HCT116 (cell line): Measurements from ENCODE around the gene BCL6. TPM values are rescaled to one million over a fixed set of nuclear protein-coding genes. Genes with fewer than 3 reads are reported as not detected.

Experiments used
- ATAC-seq: fragments of 200-7000 bp; cut with Tn5 transposase; 2 replicates; pipeline ENCODE4 v1.9.1; 2020; ENCODE audit warnings: mild to moderate bottlenecking, moderate library complexity
- BruUV-seq: library from RNA; stranded (reverse); fragments of 400-500 nt; replicated peaks from 2 replicates; lab custom pipeline; 2021; lab: Mats Ljungman, UMichigan
- CTCF ChIA-PET: fragments of 300-600 bp; sonication (Branson Sonifier 250); formaldehyde crosslinking; loops from one replicate; lab custom pipeline; 2021; ENCODE audit warnings: antibody characterized with exemption; lab: Charles Lee
- POLR2A ChIA-PET: fragments of 300-600, 350-600 bp; sonication (Branson Sonifier 250); formaldehyde crosslinking; loops from one replicate; lab custom pipeline; 2021; ENCODE audit warnings: antibody characterized with exemption; lab: Charles Lee
- RAD21 ChIA-PET, 2 experiments: fragments of 300-600 bp; sonication (Branson Sonifier 250); formaldehyde crosslinking; loops; one replicate each; lab custom pipeline; 2023; ENCODE audit warnings: low total read pairs in 2 of 2; ENCODE audit not compliant: uncharacterized antibody in 2 of 2, unreplicated experiment in 2 of 2, low non-redundant PET in 1 of 2; lab: Charles Lee
- DNase-seq: peaks from one replicate; pipeline ENCODE4 v3.0.0-alpha.2; 2010; ENCODE audit warnings: low read depth, low spot score
- H2AFZ ChIP-seq: fragments of 200-600 bp; shearing (Covaris generic), sonication (generic); 2 replicates; pipeline ENCODE4 v1.6.1; 2017; ENCODE audit warnings: low read depth, mixed run types, mixed read lengths, antibody characterized with exemption, low read length; ENCODE audit not compliant: poor library complexity, severe bottlenecking
- H3K27ac ChIP-seq: 2 replicates; pipeline ENCODE4 v1.5.1; 2012; ENCODE audit warnings: low read depth, low read length
- H3K27me3 ChIP-seq: fragments of 200-600 bp; sonication (generic); 2 replicates; pipeline ENCODE4 v1.6.1; 2016; ENCODE audit warnings: mixed run types, low read length, mixed read lengths; ENCODE audit not compliant: insufficient read depth
- H3K36me3 ChIP-seq, 2 experiments: fragments of 200-500 bp in 1 of 2; fragments of 200-600 bp in 1 of 2; sonication (Bioruptor generic) in 1 of 2; sonication (generic) in 1 of 2; 2 replicates each; pipeline versions ENCODE4 v1.5.1 to v1.6.1; 2014 to 2016; ENCODE audit warnings: low read length in 2 of 2, inconsistent platforms in 1 of 2, mixed read lengths in 1 of 2, mixed run types in 1 of 2; ENCODE audit not compliant: insufficient read depth in 2 of 2, control insufficient read depth in 1 of 2
- H3K4me1 ChIP-seq, 2 experiments: fragments of 200-600 bp in 1 of 2; sonication (generic) in 1 of 2; 2 replicates each; pipeline versions ENCODE4 v1.5.1 to v1.6.1; 2012 to 2017; ENCODE audit warnings: low read length in 2 of 2, inconsistent platforms in 1 of 2, mild to moderate bottlenecking in 1 of 2, mixed read lengths in 1 of 2, mixed run types in 1 of 2, moderate library complexity in 1 of 2; ENCODE audit not compliant: insufficient read depth in 2 of 2, control insufficient read depth in 1 of 2
- H3K4me2 ChIP-seq: fragments of 200-600 bp; sonication (generic); 2 replicates; pipeline ENCODE4 v1.6.1; 2017; ENCODE audit warnings: mixed run types, low read length, mixed read lengths
- H3K4me3 ChIP-seq, 2 experiments: fragments of 200-600 bp in 1 of 2; sonication (generic) in 1 of 2; replicated peaks in 1 of 2; 2 replicates each; pipeline ENCODE4 v1.5.1; 2011 to 2016; ENCODE audit warnings: low read length in 2 of 2, control low read depth in 1 of 2, low read depth in 1 of 2, mild to moderate bottlenecking in 1 of 2, mixed read lengths in 1 of 2, mixed run types in 1 of 2
- H3K79me2 ChIP-seq: fragments of 200-600 bp; sonication (generic); 2 replicates; pipeline ENCODE4 v1.6.1; 2017; ENCODE audit warnings: mild to moderate bottlenecking, mixed run types, low read length, moderate library complexity, mixed read lengths; ENCODE audit not compliant: insufficient read depth
- H3K9ac ChIP-seq: fragments of 200-600 bp; sonication (generic); 2 replicates; pipeline ENCODE4 v1.6.1; 2016; ENCODE audit warnings: low read length, mixed read lengths
- H3K9me2 ChIP-seq: fragments of 200-600 bp; sonication (generic), shearing (Covaris generic); 2 replicates; pipeline ENCODE4 v1.6.1; 2017; ENCODE audit warnings: mixed run types, mild to moderate bottlenecking, moderate library complexity; ENCODE audit not compliant: insufficient read depth
- H3K9me3 ChIP-seq, 2 experiments: fragments of 200-500 bp in 1 of 2; fragments of 200-600 bp in 1 of 2; sonication (Bioruptor generic) in 1 of 2; sonication (generic) in 1 of 2; 2 replicates each; pipeline ENCODE4 v1.6.1; 2014 to 2017; ENCODE audit warnings: low read length in 2 of 2, mixed read lengths in 2 of 2, inconsistent platforms in 1 of 2, low read depth in 1 of 2, mild to moderate bottlenecking in 1 of 2, mixed run types in 1 of 2, moderate library complexity in 1 of 2; ENCODE audit not compliant: control insufficient read depth in 1 of 2, insufficient read depth in 1 of 2
- H4K20me1 ChIP-seq: fragments of 200-600 bp; sonication (generic), shearing (Covaris generic); 2 replicates; pipeline ENCODE4 v1.6.1; 2017; ENCODE audit warnings: mixed run types, mild to moderate bottlenecking, moderate library complexity; ENCODE audit not compliant: insufficient read depth
- CEBPB ChIP-seq: IDR thresholded peaks from 2 replicates; pipeline ENCODE4 v1.6.1; 2012; ENCODE audit warnings: low read depth
- ELF1 ChIP-seq: IDR thresholded peaks from 2 replicates; pipeline ENCODE4 v1.6.1; 2012; ENCODE audit warnings: low read depth, borderline replicate concordance
- EZH2 ChIP-seq: fragments of 200-600 bp; sonication (generic); IDR thresholded peaks from 2 replicates; pipeline ENCODE4 v1.6.1; 2017; ENCODE audit warnings: antibody characterized with exemption, mixed run types
- FOSL1 ChIP-seq: IDR thresholded peaks from 2 replicates; pipeline ENCODE4 v1.6.1; 2012; ENCODE audit warnings: low read depth
- JUND ChIP-seq: IDR thresholded peaks from 2 replicates; pipeline ENCODE4 v1.6.1; 2012
- POLR2AphosphoS5 ChIP-seq: IDR thresholded peaks from 2 replicates; pipeline ENCODE4 v1.6.1; 2011; ENCODE audit warnings: mild to moderate bottlenecking, low read depth, low read length, moderate library complexity
- RAD21 ChIP-seq: IDR thresholded peaks from 2 replicates; pipeline ENCODE4 v1.6.1; 2012; ENCODE audit warnings: low read depth, mild to moderate bottlenecking
- SIN3A ChIP-seq: IDR thresholded peaks from 2 replicates; pipeline ENCODE4 v1.6.1; 2012; ENCODE audit warnings: low read depth
- SP1 ChIP-seq: IDR thresholded peaks from 2 replicates; pipeline ENCODE4 v1.6.1; 2012; ENCODE audit warnings: low read depth
- SRF ChIP-seq: IDR thresholded peaks from 2 replicates; pipeline ENCODE4 v1.6.1; 2012; ENCODE audit warnings: low read depth
- ZFX ChIP-seq: fragments of 450-650 bp; IDR thresholded peaks from 2 replicates; pipeline ENCODE4 v1.6.1; 2017
- ZNF274 ChIP-seq: fragments of 200-500 bp; sonication (Bioruptor generic); IDR thresholded peaks from 2 replicates; pipeline ENCODE4 v1.6.1; 2014; ENCODE audit warnings: mild to moderate bottlenecking, low read depth, low read length, inconsistent platforms
- intact Hi-C: fragments of 100-400 bp; cut with micrococcal nuclease; formaldehyde crosslinking; loops from 2 replicates; pipeline ENCODE4 v1.10.0; 2022
- total RNA-seq: library from RNA; stranded (reverse); gene quantifications from one replicate; pipeline ENCODE4 v1.2.1, GENCODE V29; 2021; ENCODE audit not compliant: unreplicated experiment
- TF ChIP-seq, protein P1 (sequence below): IDR thresholded peaks from 2 replicates; pipeline ENCODE4 v1.6.1; 2012; ENCODE audit warnings: low read depth
- TF ChIP-seq, protein P2 (sequence below): IDR thresholded peaks from 2 replicates; pipeline ENCODE4 v1.6.1; 2012
- TF ChIP-seq, protein P3 (sequence below), 3 experiments: fragments of 200-600 bp in 1 of 3; sonication (generic) in 1 of 3; IDR thresholded peaks in 2 of 3; conservative IDR thresholded peaks in 1 of 3; 2 replicates each; pipeline ENCODE4 v1.5.1; 2012 to 2017; ENCODE audit warnings: low read depth in 2 of 3, low read length in 2 of 3, antibody characterized with exemption in 1 of 3, borderline replicate concordance in 1 of 3, control low read depth in 1 of 3, mild to moderate bottlenecking in 1 of 3, mixed read lengths in 1 of 3, mixed run types in 1 of 3, moderate library complexity in 1 of 3; ENCODE audit not compliant: insufficient read depth in 1 of 3
- TF ChIP-seq, protein P4 (sequence below): IDR thresholded peaks from 2 replicates; pipeline ENCODE4 v1.6.1; 2011; ENCODE audit warnings: mild to moderate bottlenecking, low read length, moderate library complexity; ENCODE audit not compliant: insufficient replicate concordance; ENCODE audit errors: extremely low read depth

Gene BCL6
- total RNA-seq, 1 experiment from 2014 or later = 17.5 TPM

DNA sequence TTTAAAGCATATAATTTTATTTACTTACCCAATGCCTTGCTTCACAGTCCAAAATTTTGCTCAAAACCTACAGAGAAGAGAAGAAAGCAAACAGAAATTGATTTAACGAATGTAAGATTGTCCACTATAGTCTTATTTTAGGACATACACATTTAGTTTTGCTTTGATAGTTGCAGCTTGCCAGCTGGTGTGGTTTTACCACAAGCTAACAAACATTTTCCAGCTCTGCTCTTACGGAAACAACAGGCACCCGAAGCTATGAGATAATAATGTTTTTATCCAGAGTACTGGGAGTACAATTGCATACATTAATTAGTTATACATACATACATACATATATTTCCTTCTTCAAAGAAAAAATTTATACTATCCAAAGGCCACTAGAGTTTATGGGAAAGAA lies 10.4 kb downstream of the BCL6 start:
- H3K79me2 ChIP-seq = no peaks in the 10 kb centered on the region
- ChIA-PET CTCF (interaction anchor here (1.9 kb wide), 1 partner anchor 1220 kb away, joined by 6 read pairs; no protein-coding TSS in a partner anchor), RAD21 (no interaction called here), POLR2A (no interaction called here)
- no peak overlapping the region for H3K4me3 ChIP-seq
- ATAC-seq (no peak), DNase-seq (no peak)
- no peak overlapping the region for H2AFZ ChIP-seq
- no TSS peak for BruUV-seq
- intact Hi-C loops = no loop called here
- H3K36me3 ChIP-seq = peaks cover 0 to 14% of the 10 kb centered on the region in 2 experiments; a peak in 2 of 4 replicates
- no peaks in the 10 kb centered on the region for H3K27me3 ChIP-seq
- TF ChIP-seq JUND (no peak), CEBPB (no peak), POLR2AphosphoS5 (no peak), ZNF274 (no peak), EZH2 (no peak), SP1 (no peak), ELF1 (no peak), ZFX (no peak), RAD21 (no peak), SRF (no peak), FOSL1 (no peak), SIN3A (no peak)
- TF ChIP-seq, protein P1, sequence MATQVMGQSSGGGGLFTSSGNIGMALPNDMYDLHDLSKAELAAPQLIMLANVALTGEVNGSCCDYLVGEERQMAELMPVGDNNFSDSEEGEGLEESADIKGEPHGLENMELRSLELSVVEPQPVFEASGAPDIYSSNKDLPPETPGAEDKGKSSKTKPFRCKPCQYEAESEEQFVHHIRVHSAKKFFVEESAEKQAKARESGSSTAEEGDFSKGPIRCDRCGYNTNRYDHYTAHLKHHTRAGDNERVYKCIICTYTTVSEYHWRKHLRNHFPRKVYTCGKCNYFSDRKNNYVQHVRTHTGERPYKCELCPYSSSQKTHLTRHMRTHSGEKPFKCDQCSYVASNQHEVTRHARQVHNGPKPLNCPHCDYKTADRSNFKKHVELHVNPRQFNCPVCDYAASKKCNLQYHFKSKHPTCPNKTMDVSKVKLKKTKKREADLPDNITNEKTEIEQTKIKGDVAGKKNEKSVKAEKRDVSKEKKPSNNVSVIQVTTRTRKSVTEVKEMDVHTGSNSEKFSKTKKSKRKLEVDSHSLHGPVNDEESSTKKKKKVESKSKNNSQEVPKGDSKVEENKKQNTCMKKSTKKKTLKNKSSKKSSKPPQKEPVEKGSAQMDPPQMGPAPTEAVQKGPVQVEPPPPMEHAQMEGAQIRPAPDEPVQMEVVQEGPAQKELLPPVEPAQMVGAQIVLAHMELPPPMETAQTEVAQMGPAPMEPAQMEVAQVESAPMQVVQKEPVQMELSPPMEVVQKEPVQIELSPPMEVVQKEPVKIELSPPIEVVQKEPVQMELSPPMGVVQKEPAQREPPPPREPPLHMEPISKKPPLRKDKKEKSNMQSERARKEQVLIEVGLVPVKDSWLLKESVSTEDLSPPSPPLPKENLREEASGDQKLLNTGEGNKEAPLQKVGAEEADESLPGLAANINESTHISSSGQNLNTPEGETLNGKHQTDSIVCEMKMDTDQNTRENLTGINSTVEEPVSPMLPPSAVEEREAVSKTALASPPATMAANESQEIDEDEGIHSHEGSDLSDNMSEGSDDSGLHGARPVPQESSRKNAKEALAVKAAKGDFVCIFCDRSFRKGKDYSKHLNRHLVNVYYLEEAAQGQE = no peak
- TF ChIP-seq, protein P2, sequence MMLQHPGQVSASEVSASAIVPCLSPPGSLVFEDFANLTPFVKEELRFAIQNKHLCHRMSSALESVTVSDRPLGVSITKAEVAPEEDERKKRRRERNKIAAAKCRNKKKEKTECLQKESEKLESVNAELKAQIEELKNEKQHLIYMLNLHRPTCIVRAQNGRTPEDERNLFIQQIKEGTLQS = no peak
- TF ChIP-seq, protein P3, sequence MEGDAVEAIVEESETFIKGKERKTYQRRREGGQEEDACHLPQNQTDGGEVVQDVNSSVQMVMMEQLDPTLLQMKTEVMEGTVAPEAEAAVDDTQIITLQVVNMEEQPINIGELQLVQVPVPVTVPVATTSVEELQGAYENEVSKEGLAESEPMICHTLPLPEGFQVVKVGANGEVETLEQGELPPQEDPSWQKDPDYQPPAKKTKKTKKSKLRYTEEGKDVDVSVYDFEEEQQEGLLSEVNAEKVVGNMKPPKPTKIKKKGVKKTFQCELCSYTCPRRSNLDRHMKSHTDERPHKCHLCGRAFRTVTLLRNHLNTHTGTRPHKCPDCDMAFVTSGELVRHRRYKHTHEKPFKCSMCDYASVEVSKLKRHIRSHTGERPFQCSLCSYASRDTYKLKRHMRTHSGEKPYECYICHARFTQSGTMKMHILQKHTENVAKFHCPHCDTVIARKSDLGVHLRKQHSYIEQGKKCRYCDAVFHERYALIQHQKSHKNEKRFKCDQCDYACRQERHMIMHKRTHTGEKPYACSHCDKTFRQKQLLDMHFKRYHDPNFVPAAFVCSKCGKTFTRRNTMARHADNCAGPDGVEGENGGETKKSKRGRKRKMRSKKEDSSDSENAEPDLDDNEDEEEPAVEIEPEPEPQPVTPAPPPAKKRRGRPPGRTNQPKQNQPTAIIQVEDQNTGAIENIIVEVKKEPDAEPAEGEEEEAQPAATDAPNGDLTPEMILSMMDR (IDR thresholded peaks at IDR 0.05 in 2 of 3, conservative IDR thresholded peaks at IDR 0.05 in 1 of 3; ENCODE audit: borderline replicate concordance in 1 of 3, insufficient read depth in 1 of 3, low read depth in 2 of 3, low read length in 2 of 3) = no peak
- TF ChIP-seq, protein P4, sequence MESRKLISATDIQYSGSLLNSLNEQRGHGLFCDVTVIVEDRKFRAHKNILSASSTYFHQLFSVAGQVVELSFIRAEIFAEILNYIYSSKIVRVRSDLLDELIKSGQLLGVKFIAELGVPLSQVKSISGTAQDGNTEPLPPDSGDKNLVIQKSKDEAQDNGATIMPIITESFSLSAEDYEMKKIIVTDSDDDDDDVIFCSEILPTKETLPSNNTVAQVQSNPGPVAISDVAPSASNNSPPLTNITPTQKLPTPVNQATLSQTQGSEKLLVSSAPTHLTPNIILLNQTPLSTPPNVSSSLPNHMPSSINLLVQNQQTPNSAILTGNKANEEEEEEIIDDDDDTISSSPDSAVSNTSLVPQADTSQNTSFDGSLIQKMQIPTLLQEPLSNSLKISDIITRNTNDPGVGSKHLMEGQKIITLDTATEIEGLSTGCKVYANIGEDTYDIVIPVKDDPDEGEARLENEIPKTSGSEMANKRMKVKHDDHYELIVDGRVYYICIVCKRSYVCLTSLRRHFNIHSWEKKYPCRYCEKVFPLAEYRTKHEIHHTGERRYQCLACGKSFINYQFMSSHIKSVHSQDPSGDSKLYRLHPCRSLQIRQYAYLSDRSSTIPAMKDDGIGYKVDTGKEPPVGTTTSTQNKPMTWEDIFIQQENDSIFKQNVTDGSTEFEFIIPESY = no peak
- no peaks in the 10 kb centered on the region for H3K9me3 ChIP-seq
- no peak overlapping the region for H3K27ac ChIP-seq
- no peaks in the 10 kb centered on the region for H3K9me2 ChIP-seq
- H3K9ac ChIP-seq = no peak overlapping the region
- H3K4me1 ChIP-seq = peaks cover 11 to 32% of the 10 kb centered on the region in 2 experiments; a peak in 3 of 4 replicates
- no peak overlapping the region for H3K4me2 ChIP-seq
- H4K20me1 ChIP-seq = no peaks in the 10 kb centered on the region
